Stimulated activated naive CD4-positive, alpha-beta T cell (primary cell): Measurements from ENCODE around the gene WLS.
"Not testable (repeated sequence)": the region's sequence is repeated elsewhere in the genome, so short reads cannot be mapped to it uniquely, and the experiment has no call there.

ENCODE experiments used
- DNase-seq, 6 experiments: peaks; one replicate each; lab custom pipeline; 2025; lab: John Stamatoyannopoulos, UW

Gene WLS

DNA sequence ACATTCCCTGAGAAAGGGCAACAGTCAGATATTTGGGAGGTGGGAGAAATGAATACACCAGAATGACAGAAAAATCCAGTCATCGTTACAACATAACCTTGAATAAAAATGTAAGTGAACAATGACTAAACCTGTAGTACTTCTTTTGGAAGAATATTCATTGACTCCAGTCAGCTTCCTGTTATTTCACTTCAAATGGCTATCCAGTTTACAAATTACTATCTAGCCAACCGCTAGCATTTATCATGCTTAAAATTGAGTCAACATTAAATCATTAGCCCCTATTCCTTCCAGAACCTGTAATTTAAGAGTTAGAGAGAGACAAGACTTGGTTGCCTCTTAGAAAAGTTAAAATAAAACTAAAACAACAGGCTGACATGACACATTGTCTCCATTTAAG is 33.6 kb downstream of the WLS start:
- no peak for DNase-seq

DNA sequence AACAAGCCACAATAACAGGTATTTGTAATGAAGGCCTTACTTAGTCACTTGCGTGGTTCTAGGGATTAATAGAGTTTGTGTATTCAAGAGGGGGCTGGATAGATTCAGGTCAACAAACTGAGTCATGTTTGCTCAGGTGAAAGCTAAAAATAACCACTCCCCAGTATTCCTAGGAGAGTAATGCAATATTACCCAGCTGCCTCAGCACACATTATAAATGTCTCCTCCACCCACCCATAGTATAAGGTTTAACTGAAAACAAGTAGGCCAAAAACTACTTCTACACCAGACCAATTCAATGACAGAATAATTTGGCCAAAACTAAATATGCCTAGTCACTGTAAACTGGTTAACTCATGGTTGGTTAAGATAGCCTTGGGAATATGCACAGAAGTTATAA is 34.4 kb downstream of the WLS start:
- DNase-seq, result no peak

DNA sequence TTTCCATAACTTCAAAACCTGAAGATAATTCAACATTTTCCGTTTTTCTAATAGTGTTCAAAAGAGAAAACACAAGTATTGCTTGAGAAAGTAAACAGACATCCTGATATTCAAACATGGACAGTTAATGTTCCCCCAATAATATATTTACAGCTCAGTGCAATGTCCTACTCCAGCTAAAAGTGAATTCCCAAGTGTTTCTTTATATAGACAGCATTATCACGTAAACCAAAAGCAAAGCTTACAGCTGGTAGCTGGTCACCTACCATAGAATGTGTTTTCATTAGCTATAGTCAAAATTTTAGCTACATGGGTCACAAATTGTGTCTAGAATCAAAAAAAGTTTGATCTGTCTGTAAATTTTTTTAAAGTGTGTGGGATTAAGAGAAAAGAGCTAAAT is 34.9 kb downstream of the WLS start:
- no peak for DNase-seq

DNA sequence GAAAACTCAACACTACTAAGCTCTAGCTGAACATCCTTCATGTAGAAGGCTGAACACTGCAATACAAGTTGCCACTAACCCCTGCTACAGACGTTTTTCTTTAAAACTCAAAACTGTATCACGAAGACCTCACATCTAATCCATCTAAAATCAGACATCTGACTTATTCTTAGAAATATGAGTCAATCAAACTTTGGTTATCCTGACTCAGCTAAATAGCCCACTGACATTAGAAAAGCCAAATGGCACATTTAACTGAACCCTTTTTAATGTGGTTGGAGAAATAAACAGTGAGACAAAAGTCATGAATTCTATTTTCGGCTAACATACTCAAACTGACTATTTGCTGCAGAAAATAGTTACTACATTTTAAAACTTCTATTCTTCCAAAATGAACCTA is 35.6 kb downstream of the WLS start:
- no peak for DNase-seq

DNA sequence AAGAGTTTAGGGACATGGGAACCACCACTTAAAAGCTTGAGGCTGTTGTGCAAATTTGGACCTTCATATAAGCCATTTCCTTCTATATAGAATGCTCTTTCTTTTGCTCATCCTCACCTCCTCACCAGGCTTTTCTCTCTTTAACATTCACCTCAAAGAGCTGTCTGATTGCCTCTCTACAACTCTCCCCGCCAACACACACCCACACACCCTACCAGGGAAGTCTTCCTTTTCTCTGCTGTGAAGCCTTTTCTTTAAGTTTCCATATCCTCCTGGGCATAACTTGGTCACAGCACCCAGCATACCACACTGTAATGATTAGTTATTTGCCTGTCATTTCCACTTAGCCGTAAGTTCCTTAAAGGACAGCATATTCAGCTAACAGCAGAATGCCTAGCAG is 40.6 kb downstream of the WLS start:
- no peak for DNase-seq

DNA sequence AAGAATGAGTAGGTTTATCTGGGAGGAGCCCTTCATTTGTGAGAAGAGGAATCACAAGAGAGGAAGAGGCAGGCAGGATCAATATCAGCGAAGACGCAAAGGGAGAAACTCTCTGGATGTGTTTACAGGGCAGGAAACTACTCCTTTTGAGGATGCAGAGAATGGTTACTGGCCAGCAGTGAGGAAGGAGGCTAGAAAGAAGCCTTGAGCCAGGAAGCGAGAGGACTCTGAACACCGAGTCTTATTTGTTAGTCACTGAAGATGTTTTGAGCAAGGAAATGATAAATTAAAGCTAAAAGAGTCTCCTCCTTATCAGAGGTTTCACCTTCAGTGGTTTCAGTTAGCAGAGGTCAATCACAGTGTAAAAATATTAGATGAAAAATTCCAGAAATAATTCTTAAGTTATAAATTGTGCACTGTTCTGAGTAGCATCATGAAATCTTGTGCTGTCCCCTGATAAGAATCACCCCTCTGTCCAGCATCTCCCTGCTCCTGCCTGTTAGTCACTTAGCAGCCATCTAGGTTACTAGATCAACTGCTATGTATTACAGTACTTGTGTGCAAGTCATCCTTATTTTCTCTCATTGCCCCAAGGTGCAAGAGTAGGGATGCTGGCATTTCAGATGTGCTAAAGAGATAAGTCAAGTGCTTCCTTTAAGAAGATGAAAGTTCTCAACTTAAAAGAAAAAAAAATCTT is 43.5 kb downstream of the WLS start:
- no peak for DNase-seq

DNA sequence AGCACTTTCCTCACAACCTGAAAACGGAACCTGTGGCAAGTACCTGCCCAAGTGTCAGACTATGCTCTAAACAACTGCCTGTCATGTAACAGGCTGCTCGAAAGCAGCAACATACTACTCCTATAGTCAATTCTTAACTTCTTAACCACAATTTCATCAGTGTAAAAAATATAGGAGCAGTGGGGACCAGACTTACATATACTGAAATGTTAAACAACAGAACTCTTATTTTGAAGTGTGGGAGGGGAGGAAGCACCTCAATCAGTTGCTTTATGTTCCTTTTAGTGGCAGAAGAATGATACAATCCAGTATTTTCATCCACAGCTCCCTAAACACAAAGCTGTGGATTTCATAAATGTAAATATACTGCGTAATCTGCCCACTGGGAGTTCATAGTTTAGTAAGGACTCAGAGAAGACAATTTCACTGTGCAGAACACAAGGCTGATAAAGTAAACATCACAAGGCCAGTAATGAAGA is 44.2 kb downstream of the WLS start:
- DNase-seq, result no peak

DNA sequence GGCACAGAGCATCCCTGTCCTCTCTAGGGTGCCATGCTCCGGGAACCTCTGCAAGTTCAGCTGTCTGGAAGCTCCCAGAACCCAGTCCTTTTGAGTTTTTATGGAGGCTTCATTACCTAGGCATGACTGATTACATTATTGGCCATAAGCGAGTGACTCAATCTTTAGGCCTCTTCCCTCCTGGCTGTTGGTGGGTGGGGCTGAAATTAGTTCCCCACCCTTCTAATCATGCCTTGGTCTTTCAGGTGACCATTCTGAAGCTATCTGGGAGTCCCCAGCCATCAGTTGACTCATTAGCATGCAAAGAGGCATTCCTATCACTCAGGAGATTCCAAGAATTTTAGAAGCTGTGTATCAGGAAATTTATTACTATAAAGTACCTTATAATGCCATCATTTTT is 46.6 kb downstream of the WLS start:
- no peak for DNase-seq

DNA sequence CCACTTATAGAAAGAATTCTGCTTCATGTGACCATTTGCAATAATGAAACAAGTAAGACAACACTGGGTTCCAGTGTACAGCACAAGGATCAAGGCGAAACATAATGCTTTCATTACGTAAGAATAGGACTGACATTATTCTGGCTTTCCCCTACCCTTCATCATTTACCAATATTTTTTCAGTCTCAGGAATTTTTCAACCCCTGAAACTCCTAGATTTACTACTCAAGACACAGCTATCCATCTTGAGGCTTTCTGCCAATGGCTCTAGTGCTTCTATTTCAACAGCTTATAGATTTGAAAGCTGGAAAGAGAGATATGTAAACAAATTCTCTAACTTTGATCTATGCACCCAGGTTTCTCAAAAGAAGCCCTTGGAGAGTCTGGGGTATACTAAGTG is 48.4 kb downstream of the WLS start:
- no peak for DNase-seq

DNA sequence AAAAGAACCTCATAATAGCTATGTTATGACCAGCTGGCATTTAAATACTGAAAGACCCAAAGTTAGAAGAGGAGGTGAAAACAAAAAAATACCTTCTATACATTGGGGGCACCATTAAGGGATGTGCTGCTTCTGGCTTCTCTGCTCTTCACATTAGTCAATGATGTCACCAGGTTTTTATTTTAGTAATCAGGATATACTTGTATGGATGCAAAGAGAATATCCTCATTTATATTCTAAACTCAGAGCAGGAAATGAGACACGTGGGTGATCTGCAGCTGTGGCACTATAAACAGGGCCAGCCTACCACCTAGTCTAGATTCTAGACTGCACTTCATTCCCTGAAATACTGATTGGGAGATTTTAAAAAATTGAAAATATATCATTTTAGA is 51.2 kb downstream of the WLS start:
- DNase-seq, result no peak

DNA sequence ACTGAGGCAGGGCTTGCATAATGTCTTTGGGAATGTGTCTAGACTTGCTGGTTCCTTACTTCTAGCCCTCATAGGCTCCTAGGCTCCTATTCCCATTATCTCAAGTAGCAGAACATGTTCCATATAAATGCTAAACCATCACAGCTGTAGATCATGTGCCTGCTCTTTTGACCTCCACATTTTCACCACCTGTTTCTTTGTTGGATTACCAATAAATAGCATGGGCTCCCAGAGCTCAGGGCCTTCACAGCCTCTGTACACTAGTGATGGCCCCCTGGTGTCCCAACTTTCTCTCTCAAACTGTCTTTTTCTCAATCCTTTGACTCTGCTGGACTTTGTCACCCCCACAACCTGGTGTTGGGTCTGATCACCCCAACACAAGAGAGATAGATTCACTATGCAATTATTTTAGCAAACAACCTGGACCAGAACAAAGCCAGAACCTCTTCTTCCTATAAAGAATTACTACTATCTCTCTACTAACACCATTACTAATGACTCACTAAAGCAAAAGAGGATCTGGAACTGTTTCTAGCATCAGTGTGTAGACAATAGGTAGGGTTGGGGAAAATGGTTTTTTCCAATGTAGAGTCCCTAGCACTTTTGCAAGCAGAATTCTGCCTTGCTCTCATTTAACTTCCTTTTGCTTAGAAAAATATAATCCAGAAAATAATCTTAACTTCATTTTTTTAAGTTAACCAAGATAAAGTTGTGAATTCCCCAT is 51.7 kb downstream of the WLS start:
- DNase-seq, result no peak

DNA sequence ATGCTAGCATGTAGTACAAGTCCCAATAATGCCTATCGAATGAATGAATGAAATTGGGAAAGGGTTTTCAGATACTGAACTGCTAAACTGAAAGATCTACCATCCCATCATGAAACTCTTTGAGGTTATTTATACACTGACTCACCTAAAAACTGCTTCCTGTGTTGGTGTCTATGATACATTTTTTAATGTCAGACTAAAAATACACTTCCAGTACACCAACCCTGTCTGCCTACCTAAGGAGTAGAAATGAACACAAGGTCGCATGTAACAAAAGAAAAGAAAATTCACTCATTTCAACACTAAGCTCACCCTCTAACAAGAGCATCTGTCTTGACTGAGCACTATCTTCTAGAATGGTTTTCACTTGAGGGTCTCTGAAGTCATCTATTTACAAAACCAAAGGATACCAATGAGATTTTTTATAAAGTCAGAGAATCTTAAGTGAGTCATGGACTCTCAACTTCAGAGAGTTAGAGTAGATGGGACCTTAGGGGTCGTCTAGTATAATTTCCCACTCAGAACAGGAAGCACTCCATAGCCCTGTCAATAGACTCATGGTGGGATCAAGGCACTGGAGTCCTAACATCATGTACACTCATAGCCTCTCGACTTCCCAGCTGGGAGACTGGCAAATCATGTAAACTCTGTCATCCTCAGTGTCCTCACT is 53.4 kb downstream of the WLS start:
- DNase-seq, result no peak

DNA sequence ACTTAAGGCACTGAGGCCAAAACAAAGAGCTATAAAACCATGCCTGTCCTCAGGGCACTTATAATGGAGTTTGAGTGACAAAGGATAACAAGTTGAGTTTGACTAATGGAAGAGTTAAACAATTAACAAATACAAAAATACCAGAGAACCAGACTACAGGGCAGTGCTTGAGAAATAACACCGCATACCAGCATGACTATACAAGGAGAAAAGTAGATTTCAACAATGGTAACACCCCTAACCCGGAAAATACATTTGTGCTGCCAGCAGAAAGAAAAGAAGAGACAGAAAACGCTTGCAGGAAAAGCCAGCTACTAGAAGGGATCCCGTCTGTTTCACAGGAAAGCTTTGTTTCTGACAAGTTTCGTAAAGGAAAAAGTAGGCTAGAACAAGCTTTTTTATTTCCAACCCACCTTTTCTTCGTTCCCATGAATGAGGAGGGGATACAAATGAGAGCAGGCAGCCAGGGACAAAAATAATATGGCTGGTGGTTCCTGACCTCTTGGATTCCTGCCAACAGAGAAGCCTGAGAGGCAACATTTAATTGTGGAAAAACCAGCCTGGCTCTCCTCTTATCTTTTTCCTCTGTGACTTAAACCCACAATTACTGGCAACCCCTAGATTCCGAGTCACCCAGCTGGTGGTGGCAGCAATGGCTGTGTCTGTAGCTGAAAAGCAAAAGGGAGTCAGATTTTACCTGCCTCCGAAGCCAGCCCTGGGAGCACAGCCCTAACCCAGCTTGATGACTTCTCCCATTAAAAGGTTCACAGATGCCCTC is 56.5 kb downstream of the WLS start:
- no peak for DNase-seq

DNA sequence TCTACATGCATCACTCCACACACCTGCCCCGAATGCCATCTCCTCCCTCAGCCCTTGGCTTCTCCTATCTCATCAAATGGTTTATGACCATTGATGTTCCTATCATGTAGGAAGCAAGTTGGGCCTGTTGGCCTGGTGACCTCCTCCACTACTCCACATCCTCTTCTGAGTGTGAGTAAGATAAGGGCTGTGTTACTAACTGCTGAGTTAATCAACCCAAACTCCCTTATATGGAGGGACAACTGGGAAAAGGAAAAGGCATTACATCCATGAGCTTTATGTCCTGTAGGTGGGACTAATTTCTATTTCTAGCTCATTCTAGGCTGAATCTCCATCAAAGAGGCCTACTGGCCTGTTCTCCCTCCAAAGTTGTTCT is 57.6 kb downstream of the WLS start:
- DNase-seq, result no peak

DNA sequence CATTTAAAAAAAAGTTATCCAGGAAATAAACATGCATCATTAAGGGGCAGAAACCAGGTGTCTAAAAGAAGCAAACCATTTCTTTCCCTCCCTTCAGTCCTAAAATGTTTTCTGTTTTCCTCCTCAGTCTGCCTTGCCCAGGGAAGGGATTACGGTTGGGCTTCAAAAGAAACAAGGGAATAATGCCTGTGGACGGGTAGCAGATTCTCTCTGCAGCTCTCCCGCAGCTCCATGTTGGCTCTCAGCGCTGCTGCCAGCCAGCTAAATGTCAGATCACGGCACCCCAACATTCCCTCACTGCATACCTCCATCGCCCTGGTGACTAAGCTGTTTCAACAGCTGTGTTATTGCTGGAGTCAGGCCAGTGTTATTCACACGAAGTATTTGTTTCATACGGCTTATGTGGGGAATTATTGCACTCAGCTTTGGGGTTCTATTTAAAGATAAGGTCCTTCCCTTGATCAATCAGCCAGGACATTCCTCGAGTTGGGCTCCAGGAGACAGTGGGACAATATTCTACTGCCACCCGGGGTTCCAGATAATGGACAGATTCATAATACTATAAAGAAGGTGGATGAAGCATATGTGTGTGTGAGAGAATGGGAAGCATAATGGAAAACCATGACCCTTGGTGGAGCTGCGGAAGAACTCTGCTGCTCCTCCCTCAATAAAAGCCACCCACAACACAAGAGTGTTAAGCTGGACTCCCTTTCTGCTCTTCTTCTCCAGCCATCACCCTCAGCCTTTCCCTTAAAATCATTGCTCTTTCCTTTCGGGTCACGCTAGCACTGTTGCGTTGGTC is 58.2 kb downstream of the WLS start:
- DNase-seq, result no peak

DNA sequence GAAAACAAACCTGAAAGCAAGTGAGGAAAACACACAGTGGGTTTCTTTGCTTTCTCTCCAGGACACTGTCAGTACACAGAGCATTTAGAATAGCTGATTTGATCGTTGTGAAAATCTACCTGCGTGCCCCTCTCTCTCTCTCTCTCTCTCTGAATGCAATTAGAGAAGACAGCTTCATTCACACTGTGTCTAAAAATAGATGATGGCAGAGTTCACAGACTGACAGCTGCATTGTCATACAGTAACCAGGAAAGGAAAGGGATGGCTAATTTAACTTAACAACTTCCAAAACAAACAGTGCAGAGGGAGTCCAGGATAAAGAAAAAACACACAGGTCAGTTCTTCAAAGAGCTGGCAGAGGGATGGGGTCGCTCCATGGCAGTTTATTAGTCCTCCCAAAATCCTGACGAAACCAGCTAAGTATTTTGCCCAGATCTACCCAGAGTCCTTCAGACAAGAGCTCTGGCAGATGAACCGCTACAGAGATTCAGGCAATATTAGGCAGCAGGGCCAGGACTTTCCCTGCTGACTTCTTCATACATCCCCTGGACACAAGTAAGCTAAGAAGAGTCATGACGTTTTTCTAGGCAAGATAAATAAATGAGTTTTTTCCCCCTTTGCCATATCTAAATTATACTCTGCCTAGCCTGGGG is 58.9 kb downstream of the WLS start:
- no peak for DNase-seq

DNA sequence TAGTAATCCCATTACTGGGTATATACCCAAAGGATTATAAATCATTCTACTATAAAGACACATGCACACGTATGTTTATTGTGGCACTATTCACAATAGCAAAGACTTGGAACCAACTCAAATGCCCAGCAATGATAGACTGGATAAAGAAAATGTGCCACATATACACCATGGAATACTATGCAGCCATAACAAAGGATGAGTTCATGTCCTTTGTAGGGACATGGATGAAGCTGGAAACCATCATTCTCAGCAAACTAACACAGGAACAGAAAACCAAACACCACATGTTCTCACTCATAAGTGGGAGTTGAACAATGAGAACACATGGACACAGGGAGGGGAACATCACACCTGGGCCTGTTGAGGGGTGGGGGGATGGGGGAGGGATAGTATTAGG is 60.5 kb downstream of the WLS start:
- DNase-seq, result not testable (repeated sequence)

DNA sequence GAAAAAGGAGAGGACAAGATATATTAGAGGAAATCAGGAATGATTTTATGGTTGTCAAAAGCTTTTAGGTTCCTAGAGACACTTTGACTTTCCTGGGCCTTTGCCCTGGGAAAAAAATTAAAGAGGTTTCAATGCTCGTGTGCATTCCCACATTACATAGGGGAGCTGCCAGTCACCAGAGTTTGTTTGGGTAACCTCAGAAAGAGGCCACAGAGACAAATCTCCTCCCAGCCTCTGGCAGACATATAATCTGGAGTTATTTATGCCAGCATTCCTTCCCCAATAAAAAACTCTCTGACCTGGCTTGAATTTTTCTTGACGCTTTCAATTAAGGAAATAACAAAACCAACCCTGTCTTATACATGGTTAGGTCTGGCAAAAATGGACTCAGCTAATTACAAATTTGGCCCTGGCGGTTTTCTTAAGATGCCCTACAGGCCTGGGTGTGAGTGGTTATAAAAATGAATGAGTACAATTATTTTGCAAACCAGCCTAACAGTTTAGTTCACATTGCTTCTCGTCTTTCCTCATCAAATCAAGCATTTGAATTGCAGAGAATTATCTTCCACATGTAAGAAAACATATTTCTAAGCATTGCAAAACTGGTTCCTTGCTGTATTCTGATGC is 63.7 kb downstream of the WLS start:
- DNase-seq, result no peak

DNA sequence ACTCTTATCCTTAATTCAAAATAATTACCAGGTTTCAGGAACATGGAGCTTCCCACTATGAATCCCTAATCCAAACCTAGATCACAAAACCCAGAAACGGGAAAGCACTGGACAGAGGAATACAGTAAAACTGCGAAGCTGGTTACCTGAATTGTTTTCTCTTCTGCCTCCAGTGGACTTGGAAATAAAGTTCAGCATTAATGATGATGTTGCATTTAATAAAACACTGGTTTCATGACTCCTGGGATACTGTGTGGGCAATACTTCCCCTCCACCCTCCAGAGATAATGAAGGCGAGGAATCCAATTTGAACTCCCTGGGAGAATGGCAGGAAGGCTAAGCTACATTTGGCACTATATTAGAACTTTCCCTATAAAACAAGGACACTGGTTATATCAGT is 65.1 kb downstream of the WLS start:
- no peak for DNase-seq

DNA sequence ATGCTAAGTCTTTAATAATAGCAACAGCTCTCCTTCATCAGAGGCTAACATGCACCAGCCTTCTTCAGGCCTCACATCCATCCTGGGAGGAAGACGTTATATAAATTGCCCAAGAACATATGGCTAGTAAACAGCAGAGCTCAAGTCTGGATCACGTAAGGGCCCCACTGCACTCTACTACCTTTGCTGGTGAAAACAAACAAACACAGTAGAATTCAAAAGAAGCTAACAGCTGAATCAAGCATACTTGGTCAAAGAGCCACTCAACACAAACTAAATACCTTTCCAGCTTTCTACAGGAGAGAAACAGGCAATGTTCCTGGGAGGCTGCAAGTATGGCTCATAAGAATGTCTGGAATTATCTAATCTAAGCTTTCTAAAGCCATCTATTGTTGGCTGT is 66.0 kb downstream of the WLS start:
- no peak for DNase-seq

DNA sequence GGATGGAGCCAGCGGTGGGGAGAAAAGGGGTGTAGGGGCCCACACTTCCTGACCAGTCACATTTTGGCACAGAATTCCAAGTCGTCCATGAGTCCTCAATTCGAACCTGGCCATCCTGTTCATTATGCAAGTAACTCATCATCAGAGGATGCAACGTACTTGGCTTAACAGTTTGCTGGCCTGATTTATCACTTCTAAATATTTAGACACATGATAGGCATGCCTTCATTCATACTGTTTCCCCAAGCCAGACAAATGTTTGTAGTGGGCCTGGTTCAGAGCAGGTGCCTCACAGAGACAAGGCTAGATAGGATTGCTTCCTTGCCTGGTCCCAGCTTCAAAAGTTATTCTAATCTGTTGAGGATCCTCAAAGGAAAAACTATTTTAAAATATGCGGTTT is 66.7 kb downstream of the WLS start:
- no peak for DNase-seq
